Mesothelial cell of epicardium (in vitro differentiated cells): Measurements from ENCODE around the gene OPN1MW. TPM values are rescaled to one million over a fixed set of nuclear protein-coding genes. Genes with fewer than 3 reads are reported as not detected.
"Not testable (repeated sequence)": the region's sequence is repeated elsewhere in the genome, so short reads cannot be mapped to it uniquely, and the experiment has no call there.

Source experiments
- DNase-seq, 2 experiments: peaks; one replicate each; pipeline ENCODE4 v3.0.0; 2021; ENCODE audit warnings: low spot score in 2 of 2; ENCODE audit not compliant: unreplicated experiment in 2 of 2
- H3K27ac Mint-ChIP-seq: 2 replicates; pipeline ENCODE4 v1.8.0; 2021; ENCODE audit warnings: mixed read lengths
- H3K27me3 Mint-ChIP-seq: 2 replicates; pipeline ENCODE4 v1.8.0; 2021; ENCODE audit warnings: low read depth, mixed read lengths
- H3K36me3 Mint-ChIP-seq: 2 replicates; pipeline ENCODE4 v1.8.0; 2021; ENCODE audit warnings: mixed read lengths
- H3K4me1 Mint-ChIP-seq: 2 replicates; pipeline ENCODE4 v1.8.0; 2021; ENCODE audit warnings: mixed read lengths
- H3K4me3 Mint-ChIP-seq: 2 replicates; pipeline ENCODE4 v1.8.0; 2021; ENCODE audit warnings: mild to moderate bottlenecking, moderate library complexity, mixed read lengths
- H3K9me3 Mint-ChIP-seq: 2 replicates; pipeline ENCODE4 v1.8.0; 2021; ENCODE audit warnings: mixed read lengths
- total RNA-seq: library from RNA; stranded (reverse); gene quantifications from 3 replicates; pipeline ENCODE4 v1.2.1, GENCODE V29; 2021

Gene OPN1MW
- total RNA-seq, 1 donor from 2014 or later, result not detected

DNA sequence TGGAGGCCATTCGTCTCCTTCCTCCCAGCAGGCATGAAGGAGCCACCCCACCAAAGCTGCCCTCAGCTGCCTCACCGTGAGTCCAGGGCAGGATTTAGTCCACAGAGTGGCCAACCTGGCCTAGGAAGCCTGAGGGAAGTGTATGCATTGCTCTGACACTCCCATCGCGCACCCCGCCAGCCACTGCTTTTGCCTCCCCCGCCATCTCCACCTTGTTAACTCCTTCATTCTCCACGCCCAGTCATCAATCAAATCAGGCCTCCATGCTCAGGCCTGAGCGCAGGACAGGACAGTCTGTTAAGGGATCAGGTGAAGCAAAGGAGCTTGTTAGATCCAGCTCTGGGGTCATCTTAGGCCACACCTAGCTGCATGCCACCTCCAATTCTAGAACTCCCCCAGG lies 10.4 kb downstream of the OPN1MW start:
- not testable (repeated sequence) for H3K27me3 Mint-ChIP-seq, DNase-seq, H3K4me1 Mint-ChIP-seq, H3K36me3 Mint-ChIP-seq, H3K27ac Mint-ChIP-seq, H3K9me3 Mint-ChIP-seq, H3K4me3 Mint-ChIP-seq

DNA sequence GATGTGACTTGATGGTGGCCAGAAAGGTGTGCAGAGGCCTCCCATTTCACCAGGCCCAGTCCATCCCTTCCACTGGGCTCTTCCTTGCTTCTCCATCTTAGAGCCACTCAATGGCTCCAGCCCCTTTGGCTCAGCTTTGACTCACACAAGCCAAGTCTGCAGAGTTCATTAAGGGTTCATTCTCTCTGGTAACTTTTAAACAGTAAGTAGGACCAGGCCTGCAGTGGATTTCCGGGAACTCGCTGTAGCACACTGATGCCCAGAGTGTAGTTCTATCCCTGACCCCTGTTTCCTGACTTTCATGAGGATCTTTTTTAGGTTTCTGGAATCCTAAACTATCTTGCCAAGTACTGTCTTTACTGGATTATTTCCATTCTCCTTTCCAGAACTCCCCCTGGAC lies 11.9 kb downstream of the OPN1MW start:
- H3K36me3 Mint-ChIP-seq, H3K27me3 Mint-ChIP-seq: not testable (repeated sequence)

DNA sequence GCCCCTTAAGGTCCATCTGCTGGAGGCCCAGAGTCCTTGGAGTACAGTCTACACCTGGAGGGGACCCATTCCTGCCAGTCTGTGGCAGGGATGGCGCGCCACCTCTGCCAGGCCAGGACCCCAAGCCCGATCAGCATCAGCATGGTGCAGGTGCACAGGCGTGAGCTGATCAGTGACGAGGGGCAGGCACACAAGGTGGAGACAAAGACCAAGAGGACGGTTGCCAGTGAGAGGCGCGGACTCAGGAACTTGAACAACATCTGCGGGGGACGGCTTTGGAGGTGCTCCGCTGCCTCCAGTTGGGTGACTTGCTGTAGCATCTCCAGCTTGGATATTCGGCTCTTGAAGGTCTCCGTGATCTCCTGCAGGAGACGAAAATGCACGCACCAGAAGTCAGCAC lies 14.1 kb downstream of the OPN1MW start:
- not testable (repeated sequence) for H3K36me3 Mint-ChIP-seq, H3K9me3 Mint-ChIP-seq, H3K4me3 Mint-ChIP-seq, H3K27ac Mint-ChIP-seq, DNase-seq, H3K27me3 Mint-ChIP-seq, H3K4me1 Mint-ChIP-seq

More for the DNA sequence above, 11.9 kb downstream of the OPN1MW start:
- H3K4me1 Mint-ChIP-seq, H3K9me3 Mint-ChIP-seq, H3K4me3 Mint-ChIP-seq, DNase-seq, H3K27ac Mint-ChIP-seq: not testable (repeated sequence)

DNA sequence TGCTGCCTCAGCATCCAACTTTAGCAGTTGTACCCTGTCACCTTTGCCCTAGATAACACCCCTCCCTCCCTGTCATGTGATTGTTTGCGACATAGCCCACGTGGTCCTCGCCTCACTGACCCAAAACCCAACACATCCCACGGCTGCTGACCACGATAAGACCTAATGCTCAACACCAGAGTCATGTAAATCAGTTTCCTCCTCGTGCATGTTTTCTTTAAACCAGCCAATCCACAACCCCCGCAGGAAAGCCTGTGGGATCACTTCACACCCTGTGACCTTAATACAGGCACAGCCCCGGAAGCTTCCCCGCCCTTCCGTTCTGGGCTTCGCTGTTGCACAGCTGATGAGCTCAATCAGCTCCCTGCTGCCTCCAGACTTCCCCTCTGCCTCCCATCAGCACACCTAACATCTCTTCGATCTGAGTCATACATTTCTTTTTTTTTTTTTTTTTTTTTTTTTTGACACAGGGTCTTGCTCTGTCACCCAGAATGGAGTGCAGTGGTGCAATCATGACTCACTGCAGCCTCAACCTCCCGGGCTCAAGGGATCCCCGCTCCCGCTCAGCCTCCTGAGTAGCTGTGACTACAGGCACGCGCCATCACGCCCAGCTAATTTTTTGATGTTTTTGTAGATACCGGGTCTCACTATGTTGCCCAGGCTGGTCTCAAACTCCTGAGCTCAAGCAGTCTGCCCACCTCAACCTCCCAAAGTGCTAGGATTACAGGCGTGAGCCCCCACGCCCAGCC lies 27.4 kb downstream of the OPN1MW start:
- H3K27me3 Mint-ChIP-seq, H3K4me1 Mint-ChIP-seq, H3K36me3 Mint-ChIP-seq, H3K4me3 Mint-ChIP-seq, DNase-seq, H3K9me3 Mint-ChIP-seq, H3K27ac Mint-ChIP-seq: not testable (repeated sequence)

DNA sequence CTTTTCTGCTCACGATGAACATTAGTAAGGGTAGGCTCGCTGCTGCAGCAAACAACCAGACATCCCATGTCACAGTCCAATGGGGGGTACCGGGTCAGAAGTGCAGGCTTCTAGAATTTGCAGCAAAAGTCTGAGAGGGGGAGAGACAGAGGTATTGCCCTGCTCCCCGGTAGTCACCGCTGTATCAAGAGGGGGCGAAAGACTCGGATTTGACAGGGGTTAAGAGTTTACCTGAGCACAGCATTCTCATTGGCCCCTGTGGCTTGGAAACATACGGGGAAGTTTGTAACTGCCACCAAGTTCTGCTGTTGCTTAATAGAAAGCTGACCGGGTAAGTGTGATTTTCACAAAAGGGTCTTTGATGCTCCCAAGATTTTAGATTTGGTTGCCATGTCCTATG lies 28.7 kb downstream of the OPN1MW start:
- not testable (repeated sequence) for H3K4me1 Mint-ChIP-seq, H3K27me3 Mint-ChIP-seq, H3K36me3 Mint-ChIP-seq, H3K27ac Mint-ChIP-seq, H3K4me3 Mint-ChIP-seq, H3K9me3 Mint-ChIP-seq
- DNase-seq, result peak in 1 of 2 experiments; percentile 11

DNA sequence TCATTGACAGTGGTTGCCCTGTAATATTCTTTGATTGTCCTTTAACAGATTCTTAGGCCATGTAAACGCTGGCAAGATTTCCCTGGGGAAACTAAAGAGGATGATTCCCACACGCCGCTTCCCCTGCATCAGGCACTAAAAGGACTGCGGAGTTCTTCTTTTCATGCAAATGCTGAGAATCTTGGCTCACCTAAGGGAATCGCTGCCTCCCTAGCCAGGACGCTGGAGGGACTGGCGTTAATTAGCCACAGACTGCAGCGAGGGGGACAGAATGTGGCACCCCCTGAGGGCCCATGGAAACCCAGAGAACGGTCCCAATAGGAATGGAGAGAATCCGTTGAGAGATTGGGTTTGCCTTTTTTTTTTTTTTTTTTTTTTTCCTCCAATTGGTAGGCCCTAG lies 29.1 kb downstream of the OPN1MW start:
- not testable (repeated sequence) for H3K27ac Mint-ChIP-seq, H3K4me1 Mint-ChIP-seq, DNase-seq, H3K27me3 Mint-ChIP-seq, H3K36me3 Mint-ChIP-seq, H3K4me3 Mint-ChIP-seq, H3K9me3 Mint-ChIP-seq

DNA sequence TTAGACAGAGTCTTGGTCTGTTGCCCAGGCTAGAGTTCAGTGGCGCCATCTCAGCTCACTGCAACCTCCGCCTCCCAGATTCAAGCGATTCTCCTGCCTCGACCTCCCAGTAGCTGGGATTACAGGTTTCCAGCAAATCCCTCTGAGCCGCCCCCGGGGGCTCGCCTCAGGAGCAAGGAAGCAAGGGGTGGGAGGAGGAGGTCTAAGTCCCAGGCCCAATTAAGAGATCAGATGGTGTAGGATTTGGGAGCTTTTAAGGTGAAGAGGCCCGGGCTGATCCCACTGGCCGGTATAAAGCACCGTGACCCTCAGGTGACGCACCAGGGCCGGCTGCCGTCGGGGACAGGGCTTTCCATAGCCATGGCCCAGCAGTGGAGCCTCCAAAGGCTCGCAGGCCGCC lies 37.1 kb downstream of the OPN1MW start, which contains the start of gene OPN1MW2:
OPN1MW2 (plus strand) TSS at position 301 of the 400 bp plus-strand sequence; CDS start at position 361, 60 bp downstream.
- H3K27me3 Mint-ChIP-seq, H3K27ac Mint-ChIP-seq, DNase-seq, H3K36me3 Mint-ChIP-seq, H3K4me3 Mint-ChIP-seq, H3K9me3 Mint-ChIP-seq, H3K4me1 Mint-ChIP-seq: not testable (repeated sequence)

DNA sequence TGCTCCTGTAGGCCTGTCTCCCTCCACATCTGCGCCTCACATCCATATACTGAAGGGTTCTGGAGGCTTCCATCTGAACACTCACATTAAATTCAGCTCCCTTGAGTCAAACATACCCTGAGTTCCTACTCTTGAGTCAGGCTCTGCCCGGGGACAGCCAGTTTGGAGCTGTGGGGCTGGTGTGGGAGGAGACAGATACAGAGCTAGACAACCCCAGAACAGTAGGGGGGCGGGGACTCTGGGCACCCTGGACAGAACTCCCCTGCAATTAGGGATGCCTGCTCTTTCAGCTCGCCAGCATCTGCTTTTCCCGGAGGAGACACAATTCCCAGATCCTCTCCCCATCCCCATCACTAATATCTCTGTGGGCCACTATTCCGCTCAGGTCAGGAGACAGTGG lies 42.9 kb downstream of the OPN1MW start:
- H3K9me3 Mint-ChIP-seq, H3K27ac Mint-ChIP-seq, H3K4me3 Mint-ChIP-seq, H3K36me3 Mint-ChIP-seq, H3K4me1 Mint-ChIP-seq, H3K27me3 Mint-ChIP-seq, DNase-seq: not testable (repeated sequence)

DNA sequence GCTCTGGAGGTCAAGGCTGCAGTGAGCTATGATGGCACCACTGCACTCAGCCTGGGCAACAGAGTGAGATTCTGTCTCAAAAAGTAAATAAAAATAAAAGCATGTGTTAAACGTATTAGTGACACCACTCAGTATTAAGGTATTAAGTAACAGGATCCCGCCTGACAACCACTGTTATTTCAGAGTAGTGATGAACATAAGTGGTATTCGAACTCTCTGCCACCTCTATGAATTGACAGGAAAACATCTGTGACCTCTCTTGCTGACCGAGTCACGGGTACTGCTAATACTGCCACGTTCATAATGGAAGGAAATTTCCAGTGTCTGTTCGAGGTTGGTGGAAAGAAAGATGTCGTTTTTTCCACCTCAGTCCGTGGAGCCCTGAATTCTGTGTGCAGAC lies 44.3 kb downstream of the OPN1MW start:
- DNase-seq, H3K4me1 Mint-ChIP-seq, H3K9me3 Mint-ChIP-seq, H3K4me3 Mint-ChIP-seq, H3K27me3 Mint-ChIP-seq, H3K36me3 Mint-ChIP-seq, H3K27ac Mint-ChIP-seq: not testable (repeated sequence)

DNA sequence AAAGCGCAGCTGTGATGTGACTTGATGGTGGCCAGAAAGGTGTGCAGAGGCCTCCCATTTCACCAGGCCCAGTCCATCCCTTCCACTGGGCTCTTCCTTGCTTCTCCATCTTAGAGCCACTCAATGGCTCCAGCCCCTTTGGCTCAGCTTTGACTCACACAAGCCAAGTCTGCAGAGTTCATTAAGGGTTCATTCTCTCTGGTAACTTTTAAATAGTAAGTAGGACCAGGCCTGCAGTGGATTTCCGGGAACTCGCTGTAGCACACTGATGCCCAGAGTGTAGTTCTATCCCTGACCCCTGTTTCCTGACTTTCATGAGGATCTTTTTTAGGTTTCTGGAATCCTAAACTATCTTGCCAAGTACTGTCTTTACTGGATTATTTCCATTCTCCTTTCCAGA lies 49.0 kb downstream of the OPN1MW start:
- not testable (repeated sequence) for H3K27me3 Mint-ChIP-seq, H3K36me3 Mint-ChIP-seq, H3K27ac Mint-ChIP-seq, DNase-seq, H3K9me3 Mint-ChIP-seq, H3K4me1 Mint-ChIP-seq, H3K4me3 Mint-ChIP-seq

DNA sequence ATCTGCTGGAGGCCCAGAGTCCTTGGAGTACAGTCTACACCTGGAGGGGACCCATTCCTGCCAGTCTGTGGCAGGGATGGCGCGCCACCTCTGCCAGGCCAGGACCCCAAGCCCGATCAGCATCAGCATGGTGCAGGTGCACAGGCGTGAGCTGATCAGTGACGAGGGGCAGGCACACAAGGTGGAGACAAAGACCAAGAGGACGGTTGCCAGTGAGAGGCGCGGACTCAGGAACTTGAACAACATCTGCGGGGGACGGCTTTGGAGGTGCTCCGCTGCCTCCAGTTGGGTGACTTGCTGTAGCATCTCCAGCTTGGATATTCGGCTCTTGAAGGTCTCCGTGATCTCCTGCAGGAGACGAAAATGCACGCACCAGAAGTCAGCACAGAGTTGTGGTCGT lies 51.2 kb downstream of the OPN1MW start:
- not testable (repeated sequence) for H3K27ac Mint-ChIP-seq, H3K4me3 Mint-ChIP-seq, H3K36me3 Mint-ChIP-seq, H3K9me3 Mint-ChIP-seq, DNase-seq, H3K4me1 Mint-ChIP-seq, H3K27me3 Mint-ChIP-seq

DNA sequence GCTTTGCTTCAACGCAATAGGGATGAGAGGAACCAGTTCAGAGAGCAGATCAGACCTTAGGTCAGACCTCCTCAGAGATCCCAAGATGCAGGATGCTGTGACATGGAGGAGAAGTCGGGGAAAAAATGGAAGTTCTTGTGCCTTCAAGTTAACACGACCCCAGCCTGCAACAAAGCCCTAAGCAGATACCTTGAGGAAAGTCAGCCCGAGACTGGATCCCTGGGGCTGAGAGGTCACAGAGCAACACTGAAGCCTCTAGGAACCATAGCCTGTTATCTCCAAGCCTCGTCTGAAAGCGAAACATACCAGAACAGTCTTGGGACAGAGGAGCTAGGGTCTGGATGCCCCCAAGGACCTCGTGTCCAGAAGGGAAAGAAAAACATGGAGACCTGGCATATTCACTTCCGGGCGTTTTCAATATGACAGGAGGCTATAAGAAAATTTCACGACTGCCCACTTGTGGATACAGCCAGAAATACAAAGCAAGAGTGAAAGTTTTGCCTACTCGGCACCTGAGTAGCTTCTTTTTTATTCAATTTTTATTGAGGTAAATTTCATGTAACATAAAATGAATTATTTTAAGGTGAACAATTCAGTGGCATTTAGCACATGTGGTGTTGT lies 56.7 kb downstream of the OPN1MW start:
- H3K9me3 Mint-ChIP-seq, H3K36me3 Mint-ChIP-seq, H3K27ac Mint-ChIP-seq, DNase-seq, H3K4me1 Mint-ChIP-seq, H3K27me3 Mint-ChIP-seq, H3K4me3 Mint-ChIP-seq: not testable (repeated sequence)

DNA sequence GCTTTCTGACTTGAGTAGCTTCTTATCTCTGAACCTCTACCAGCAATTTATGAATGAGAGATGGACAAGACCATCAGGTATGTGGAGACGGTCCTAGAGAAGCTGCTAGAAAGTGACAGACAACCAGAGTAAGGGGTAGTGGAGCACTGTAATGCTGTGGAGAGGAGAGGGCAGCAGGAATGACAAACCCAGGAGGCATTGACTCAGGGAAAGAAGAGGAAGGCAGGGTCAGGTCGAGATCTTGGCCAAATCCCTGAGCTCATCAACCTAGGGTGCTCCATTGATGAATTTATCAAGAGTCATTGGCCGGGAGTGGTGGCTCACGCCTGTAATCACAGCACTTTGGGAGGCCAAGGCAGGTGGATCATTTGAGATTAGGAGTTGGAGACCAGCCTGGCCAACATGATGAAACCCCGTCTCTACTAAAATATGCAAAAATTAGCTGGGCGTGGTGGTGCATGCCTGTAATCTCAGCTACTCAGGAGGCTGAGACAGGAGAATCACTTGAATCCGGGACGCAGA lies 57.6 kb downstream of the OPN1MW start:
- H3K27me3 Mint-ChIP-seq, H3K9me3 Mint-ChIP-seq, H3K27ac Mint-ChIP-seq, H3K4me1 Mint-ChIP-seq, H3K4me3 Mint-ChIP-seq, DNase-seq, H3K36me3 Mint-ChIP-seq: not testable (repeated sequence)
